ENCODE results near the gene CD160.
"Not testable (repeated sequence)": the region's sequence is repeated elsewhere in the genome, so short reads cannot be mapped to it uniquely, and the experiment has no call there.

The CD160 gene, protein sequence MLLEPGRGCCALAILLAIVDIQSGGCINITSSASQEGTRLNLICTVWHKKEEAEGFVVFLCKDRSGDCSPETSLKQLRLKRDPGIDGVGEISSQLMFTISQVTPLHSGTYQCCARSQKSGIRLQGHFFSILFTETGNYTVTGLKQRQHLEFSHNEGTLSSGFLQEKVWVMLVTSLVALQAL

DNA sequence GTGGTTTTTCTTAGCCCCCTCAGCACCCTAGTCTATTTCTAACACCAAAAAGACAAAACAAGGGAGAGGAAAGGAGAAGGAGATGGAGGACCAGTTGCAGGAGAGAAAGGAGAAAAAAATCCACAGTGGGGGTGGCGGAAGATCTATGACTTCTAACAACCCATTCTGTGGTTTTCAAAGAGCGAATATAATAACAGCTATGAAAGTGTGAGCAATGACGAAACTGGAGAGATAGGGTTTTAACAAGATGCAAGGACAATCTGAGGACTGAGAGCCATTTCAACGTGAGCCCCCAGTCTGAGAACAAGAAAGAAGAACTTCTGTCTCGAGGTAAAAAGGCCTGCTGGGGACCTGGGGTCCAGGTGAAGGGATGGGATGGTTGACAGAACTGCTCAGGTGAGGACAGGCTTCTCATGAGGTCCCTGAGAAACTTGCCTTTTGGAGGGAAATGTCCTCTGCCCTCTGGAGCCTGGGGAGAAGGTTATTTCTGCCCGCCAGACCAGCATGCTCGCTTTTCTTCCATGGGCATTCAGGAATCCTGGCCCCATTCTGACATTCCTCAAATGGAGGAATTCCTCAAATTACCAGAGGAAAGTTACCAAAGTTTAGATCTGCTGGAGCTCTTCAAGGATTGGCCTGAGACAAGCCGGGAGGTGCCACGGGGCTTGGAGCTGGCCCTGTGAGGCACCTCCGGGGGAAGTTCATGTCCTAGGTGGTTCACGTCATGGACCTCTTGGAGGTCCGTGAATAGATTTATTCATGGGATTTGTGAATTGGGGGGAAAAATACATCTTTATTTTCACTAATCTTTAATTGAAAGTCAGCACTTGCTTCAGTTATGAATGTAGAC is at the start of gene CD160:
CD160 (plus strand) TSS at position 270 of the 850 bp plus-strand sequence. CDS start 8,829 bp downstream, outside the sequence.
- DNase-seq: no peak

DNA sequence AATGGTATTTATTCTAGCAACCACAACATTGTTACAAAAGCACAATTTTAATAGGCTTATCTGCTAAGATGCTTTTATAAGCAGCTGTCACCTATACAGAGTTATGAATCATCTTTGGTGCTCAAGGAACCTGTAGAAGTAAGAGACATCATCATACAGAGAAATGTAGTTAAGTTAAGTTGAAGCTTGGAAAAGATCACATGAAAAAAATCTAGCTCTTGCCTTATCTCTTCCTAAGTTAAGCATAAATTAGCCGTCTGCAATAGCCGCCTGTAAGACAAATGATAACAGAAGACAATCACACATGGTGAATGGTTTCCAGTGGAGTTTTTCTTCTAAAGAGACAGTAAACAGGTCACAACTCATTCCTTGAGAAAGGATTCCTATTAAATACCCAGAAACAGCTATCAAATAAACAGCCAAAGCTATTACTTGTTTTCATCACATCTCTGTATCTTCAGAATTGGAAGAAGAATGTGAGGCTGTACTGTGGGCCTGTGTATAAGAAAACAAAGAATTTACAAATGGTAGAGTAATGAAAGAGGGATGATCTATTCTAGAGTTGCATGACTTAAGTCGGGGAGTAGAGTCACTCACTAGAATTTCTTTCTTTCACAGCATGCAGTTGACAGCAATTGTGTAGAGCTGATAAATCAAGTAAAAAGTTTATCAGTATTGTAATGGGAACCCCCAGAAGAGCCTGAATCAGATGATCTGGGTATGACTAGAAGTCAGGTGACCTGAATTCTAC is 48.1 kb upstream of the CD160 start:
- DNase-seq: not testable (repeated sequence)

DNA sequence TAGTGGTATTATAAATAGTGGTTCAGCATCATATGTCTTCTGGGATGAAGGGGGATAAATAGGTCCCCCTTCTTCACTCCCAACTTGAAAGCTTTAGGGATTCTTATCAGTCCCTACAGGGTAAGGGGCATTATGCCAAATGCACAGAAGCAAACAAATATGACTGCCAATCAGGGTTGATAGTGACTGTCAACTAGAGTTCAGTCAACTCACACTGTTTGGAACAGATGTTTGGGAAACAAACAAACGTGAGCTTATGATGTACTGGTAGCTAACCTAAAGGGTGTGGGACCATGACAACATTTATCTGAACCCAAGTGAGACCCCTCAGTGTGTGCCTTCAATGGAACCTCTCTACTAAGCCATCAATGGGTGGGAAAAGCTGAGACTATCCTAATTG is 46.1 kb upstream of the CD160 start:
- not testable (repeated sequence) for DNase-seq

DNA sequence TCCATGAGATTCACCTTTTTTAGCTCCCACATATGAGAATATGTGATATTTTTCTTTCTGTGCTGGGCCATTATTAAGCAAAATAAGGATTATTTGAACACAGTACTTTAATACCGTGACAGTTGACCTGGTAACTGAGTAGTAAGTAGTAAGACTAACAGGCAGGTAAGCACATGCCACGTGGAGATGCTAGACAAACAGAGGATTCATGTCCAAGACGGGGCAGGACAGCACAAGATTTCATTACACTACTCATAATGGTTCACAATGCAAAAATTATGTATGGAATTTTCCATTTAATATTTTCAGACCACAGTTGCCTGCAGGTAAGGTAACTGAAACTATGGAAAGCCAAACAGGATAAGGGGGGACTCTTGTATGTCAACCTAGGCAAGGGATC is 34.4 kb upstream of the CD160 start:
- DNase-seq: not testable (repeated sequence)

DNA sequence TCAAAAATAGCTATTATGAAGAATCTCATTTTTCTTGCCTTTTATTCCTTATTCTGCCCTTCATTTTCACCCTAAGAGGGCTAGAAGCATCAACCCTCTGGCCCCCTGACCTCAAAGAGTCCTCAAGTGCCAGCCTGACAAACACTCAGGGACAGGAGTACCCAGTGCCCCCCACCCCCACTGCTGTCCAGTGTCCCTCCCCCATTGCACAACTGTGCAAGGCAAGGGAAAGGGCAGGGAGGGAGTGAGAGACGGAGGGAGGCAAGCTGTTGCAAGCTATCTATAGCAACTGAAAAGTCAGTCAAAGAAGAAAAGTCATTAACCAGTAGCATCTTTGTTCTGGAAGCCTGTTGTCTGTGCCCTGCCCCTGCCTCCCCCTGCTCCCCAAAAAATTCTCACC is 33.2 kb upstream of the CD160 start:
- not testable (repeated sequence) for DNase-seq

DNA sequence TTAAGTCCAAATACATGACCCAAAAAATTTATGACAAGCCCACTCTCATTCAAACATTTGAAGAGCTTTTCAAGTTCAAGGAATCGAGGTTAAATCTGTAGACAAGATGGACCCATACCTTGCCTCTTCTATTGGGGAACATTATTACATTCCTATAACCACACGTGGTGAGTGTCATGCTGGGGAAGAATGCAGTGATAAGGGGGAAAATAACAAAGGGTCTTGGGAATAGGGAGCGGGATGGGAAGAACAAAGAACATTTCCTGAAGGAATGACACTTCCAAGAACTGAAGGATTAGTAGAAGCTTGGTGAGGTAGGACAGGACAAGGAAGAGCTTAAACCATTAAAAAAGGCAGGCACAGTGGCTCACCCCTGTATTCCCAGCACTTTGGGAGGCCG is 31.0 kb upstream of the CD160 start:
- no peak for DNase-seq

DNA sequence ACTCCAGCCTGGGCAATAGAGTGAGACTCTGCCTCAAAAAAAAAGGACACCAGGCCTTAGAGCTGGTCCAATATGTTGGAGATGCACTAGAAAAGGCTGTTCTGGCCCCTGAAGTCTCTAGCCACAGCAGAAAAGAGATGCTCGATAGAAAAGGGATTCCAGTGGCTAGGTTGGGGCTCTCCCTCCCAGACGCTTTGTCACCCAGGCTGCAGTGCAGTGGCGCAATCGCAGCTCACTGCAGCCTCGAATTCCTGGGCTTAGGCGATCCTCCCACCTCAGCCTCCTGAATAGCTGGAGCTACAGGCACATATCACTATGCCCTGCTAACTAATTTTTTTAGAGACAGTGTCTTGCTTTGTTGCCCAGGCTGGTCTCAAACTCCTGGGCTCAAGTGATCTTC is 30.4 kb upstream of the CD160 start:
- DNase-seq: no peak

DNA sequence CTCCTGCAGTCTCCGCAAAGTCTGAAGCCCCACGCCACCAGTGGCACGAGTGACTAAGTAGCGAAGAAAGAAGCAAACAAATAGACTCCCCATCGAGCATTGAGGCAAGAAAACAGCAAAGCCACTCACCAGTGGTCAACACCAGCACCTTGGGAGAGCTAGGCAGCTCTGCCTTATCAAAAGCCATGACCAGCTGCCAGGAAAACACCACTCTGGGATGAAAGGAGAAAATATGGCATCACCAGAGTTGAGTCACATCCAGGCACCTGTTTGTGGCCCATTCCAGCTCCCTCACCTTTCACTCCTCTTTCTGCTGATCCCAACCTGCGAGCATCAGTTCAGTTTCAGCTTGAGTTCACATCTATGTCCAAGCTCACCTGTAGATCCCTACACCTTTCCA is 29.4 kb upstream of the CD160 start:
- no peak for DNase-seq

DNA sequence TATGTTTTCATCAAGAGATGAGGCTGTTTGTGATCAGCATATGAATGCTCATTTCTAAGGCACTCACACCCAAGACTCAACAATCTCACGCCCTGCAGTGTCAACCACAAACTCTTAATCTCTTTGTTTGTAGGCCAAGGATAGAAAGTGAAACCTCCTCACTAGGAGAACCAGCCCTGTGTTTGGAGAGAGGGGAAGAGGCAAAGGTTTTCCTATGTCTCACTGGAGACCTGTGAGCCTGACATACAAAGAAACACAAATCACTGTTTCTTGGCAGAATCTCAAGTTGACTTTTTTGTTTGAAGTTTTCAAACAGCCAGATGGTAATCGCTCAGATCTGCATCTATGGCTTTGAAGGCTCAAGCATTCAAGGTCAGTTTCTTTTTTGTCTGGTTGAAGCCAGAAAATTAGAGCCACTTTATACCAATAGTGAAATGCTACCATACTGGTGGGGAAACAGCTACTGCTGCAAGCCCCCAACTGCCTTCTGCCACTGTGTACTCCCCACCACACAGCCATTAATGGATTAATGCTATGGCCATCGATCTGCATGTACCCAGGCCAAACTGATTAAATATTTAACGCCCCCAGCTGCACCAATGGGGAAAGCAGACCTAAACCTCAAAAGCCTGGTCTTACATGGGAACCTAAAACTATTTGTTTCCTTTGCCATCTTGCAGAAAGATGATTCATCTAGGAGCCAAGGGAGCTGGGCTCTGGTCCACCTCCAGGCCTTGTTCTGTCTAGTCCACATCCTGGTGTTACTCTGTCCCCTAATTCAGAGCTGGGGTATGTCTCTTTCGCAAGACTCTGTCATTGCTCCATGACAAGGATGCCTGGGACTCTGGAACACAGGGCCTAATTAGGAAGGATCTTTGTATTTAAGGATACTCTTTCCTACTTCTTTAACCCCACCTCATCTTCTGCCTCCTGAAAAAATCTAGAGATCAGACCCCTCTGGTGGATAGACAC is 28.4 kb upstream of the CD160 start:
- no peak for DNase-seq

DNA sequence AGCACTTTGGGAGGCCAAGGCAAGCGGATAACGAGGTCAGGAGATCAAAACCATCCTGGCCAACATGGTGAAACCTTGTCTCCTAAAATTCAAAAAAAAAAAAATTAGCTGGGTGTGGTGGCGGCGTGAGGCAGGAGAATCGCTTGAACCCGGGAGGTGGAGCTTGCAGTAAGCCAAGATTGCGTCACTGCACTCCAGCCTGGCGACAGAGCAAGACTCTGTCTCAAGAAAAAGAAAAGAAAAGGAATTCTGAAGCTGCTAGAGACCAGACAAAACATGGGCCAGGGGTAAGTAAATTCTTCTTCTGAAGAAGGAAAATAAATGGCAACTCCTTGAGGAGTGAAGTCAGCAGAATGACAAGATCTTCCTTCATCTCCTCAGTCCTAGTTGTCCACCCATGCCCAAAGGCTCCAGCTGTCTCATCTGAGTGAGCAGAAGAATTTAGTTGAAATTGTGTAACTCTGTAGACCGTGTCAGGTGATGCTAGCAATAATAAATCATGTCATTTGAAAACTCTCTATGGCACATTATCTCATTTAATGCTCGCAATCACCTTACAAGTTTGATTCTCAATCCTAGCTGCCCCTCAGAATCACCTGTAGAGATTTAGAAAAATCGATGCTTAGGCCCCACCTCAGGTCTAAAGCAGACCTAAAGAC is 26.4 kb upstream of the CD160 start:
- no peak for DNase-seq

DNA sequence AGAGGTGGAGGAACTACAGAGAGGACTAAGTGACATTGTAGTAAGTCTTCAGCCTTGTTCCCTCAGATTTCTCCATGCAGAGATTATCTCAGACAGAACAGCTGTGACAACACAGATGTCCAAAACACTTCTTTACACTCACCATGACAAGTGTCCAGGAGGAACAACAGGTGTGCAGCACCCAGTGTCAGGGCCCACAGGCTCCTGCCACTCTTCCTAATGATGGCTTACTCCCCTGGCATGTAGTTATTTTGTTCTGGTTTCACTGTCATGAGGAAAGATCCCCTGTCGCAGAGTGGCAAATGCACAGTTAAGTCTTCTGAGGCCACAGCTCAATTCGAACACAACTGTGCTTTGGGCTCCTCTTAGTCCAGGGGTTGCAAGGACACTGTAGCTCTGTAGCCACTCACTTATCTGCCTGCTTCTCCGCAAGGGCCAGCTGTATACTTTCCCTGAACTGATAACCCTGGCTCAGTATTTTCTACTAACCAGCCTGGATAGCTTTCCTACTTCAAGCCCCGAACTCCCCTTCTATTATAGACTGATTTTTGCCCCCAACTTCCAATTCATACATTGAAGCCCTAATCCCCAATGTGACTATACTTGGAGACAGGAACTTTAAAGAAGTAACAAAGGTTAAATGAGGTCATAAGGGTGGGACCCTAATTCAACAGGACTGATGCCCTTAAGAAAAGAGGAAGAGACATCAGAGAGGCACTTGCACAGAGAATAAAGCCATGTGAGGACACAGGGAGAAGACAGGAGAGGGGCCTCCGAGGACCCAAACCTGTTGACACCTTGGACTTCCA is 23.3 kb upstream of the CD160 start:
- DNase-seq: no peak

DNA sequence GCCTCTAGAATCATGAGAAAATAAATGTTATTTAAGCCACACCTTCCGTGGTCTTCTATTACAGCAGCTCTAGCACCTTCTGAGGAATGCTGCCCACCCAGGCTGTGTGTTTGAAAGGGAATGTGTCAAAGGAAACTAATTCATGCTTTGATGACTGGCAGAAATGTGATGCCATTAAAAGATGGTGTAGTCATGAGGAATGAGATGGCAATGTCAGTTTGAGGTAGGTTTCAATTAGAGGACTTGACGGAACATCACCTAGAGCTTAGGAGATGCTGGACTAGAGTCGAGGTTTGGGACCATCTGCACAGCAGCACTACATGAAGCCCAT is 22.7 kb upstream of the CD160 start:
- no peak for DNase-seq

DNA sequence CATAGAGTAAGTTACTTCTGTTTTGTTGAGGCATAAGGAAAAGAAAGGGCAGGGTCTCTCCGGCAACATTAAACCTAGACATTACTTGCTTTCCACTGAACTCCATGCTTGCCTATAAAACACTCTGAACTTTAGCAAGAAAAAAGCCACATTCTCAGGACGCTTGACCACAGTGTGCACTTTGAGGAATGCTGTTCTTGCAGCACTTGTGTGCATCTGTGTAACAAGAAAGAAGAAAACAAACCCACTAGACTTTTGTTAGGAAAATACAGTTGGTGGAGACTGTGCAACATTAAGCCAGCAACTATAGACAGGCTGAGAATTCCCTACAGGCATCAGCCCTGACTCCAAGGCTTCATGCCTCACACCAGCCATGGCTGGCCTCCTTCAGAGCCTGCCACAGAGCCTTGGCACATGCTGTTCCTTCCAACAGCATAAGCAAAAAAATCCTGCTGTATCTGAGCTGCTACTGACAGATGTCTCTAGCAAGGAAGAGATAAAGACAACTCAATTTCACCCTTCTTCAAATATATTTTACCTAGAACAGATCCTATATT is 17.9 kb upstream of the CD160 start:
- DNase-seq: no peak

DNA sequence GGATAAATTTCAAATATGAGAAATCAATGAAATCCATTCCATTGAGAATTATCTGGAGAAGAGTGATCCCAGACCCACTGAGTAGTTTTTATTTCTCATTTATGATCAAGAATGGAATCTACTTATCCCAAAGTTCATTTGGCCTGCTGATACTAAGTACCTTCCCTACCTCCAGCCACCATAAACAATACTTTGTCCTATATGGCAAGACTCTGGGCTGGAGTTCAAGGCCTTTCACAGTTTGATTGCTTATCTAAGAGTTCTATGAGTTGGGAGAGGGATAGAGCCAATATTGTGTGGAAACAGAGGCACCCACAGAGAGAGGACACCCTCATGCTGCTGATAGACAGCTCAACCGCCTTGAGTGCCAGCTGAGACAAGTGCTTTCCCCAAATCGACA is 17.2 kb upstream of the CD160 start:
- no peak for DNase-seq

DNA sequence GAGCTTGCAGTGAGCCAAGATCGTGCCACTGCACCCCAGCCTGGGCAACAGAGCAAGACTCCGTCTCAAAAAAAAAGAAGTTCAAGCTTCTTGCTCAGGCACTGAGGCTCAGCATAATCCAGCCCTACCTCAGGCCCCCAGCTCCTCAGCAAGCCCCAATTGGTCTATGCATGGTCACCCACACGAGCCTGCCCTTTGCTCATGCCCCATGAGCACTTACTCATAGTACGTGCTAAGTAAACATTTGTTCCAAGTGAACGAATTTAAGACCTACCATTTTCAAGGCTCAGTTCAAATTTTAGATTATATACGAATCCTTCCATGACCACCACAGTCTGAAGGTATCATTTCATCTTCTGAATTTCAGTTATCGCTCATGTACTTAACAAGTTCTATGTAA is 16.5 kb upstream of the CD160 start:
- no peak for DNase-seq

DNA sequence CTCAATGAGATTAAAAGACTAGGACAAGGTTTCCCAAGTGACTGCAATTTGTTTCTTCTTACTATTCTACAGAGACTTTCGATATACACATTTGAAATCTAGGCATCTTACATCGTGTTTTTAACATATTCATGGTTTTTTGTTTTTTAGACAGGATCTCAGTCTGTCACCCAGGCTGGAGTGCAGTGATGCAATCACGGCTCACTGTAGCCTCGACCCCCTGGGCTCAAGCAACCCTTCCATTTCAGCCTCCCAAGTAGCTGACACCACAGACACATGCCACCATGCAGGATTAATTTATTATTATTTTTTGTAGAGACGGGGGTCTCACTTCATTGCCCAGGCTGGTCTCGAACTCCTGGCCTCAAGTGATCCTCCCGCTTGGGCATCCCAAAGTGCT is 13.7 kb upstream of the CD160 start:
- no peak for DNase-seq

DNA sequence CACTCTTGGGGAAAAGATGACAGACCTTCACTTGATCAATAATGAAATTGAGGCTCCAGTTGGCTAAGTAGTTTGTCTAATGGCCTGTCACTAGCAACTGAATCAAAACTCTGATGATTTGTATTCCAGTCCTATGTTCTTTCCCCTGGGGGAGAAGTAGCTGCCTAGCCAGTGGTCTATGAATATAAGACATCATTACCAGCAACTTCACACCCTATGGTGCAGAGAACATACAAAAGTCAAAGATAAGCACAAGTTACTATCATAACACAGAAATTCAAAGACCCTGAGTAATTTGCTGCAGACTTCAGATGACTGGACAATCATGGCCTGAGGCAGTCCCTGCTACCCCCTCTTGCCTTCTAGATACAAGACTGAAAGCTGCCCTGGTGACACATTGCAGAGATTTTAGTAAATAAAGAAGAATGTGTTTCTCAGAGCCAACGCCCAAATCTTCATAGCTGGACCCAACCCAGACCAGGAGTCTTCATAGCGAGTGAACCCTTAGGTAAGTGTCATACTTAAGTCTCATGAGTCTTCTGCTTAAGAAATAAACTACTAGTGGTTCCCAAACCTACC is 13.1 kb upstream of the CD160 start:
- DNase-seq: no peak

DNA sequence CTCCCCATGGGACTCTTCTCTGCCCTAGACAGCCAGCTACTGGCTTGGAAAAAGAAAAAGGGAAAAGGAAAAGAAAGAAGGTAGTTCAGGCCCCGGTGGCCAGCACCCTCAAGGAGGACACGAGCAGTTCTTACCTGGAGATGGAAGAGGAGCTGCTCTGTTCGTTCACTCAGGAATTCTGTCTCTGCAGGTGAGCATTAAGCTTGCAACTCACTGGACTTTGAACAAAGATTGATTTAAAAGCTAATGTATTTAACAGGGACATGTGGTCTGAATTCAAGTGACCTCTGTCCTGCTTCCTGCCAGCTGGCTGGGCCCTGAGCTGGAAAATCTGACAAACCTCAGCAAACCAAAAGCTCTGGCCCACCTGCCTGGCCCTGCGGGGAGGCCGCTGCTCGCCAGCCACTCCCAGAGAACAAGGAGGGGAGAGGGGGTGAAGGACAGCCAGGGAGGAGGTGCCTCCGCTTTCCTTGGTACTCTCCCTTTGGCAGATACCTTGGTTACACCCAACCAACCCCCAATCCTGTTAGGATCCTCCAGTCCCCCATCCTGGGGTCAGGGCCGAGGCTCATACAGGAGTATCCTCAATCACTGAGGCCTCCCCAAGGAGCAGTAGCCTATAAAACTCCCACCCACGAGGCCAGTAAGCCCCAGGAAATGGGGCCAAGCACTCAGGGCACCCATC is 12.0 kb upstream of the CD160 start, which contains the start of gene PDZK1:
PDZK1 (minus strand) TSS at position 186 of the 685 bp plus-strand sequence. CDS start 19,347 bp downstream, outside the sequence.
- no peak for DNase-seq
